Activated T-helper 2 cell treated with anti-CD3 and anti-CD28 coated beads, Interferon-gamma antibody, Interleukin-2, Interleukin-4, amounts not matched to agents 10 μg/mL and 5 μg/mL and 100 μg/mL, durations not matched to agents 14 hours and 24 hours and 36 hours (primary cell): ENCODE measurements around the gene SEMA3E. TPM values are rescaled to one million over a fixed set of nuclear protein-coding genes. Genes with fewer than 3 reads are reported as not detected.

Experiments used
- DNase-seq: peaks from one replicate; pipeline ENCODE4 v3.0.0; 2021; ENCODE audit warnings: low spot score
- H3K27ac Mint-ChIP-seq: one replicate; pipeline ENCODE4 v1.8.0; 2021; ENCODE audit warnings: mixed read lengths
- H3K27me3 Mint-ChIP-seq: one replicate; pipeline ENCODE4 v1.8.0; 2021; ENCODE audit warnings: low read depth, mixed read lengths
- H3K36me3 Mint-ChIP-seq: one replicate; pipeline ENCODE4 v1.8.0; 2021; ENCODE audit warnings: low read depth, mixed read lengths
- H3K4me1 Mint-ChIP-seq: one replicate; pipeline ENCODE4 v1.8.0; 2021; ENCODE audit warnings: low read depth, mixed read lengths
- H3K4me3 Mint-ChIP-seq: one replicate; pipeline ENCODE4 v1.8.0; 2021; ENCODE audit warnings: low read depth, mild to moderate bottlenecking, moderate library complexity, mixed read lengths
- H3K9me3 Mint-ChIP-seq: one replicate; pipeline ENCODE4 v1.8.0; 2021; ENCODE audit warnings: mixed read lengths
- intact Hi-C: fragments of 100-400 bp; cut with micrococcal nuclease; formaldehyde crosslinking; loops from one replicate; pipeline ENCODE4 v1.15.1; 2023
- total RNA-seq: library from RNA; stranded (reverse); gene quantifications from 2 replicates; pipeline ENCODE4 v1.2.3, GENCODE V29; 2022

Gene SEMA3E
- total RNA-seq, 1 donor from 2014 or later = not detected

GRCh38 chr7:83366629-83367028, 282.3 kb downstream of the SEMA3E start:
- no peaks in the 10 kb centered on the region for H3K4me1 Mint-ChIP-seq
- no peaks in the 10 kb centered on the region for H3K9me3 Mint-ChIP-seq
- H3K4me3 Mint-ChIP-seq = no peak overlapping the region
- H3K27ac Mint-ChIP-seq = no peak overlapping the region
- intact Hi-C loops = no loop called here
- no peak for DNase-seq
- no peaks in the 10 kb centered on the region for H3K27me3 Mint-ChIP-seq
- no peaks in the 10 kb centered on the region for H3K36me3 Mint-ChIP-seq

GRCh38 chr7:83365746-83366145, 283.2 kb downstream of the SEMA3E start:
- no peaks in the 10 kb centered on the region for H3K36me3 Mint-ChIP-seq
- no peak overlapping the region for H3K4me3 Mint-ChIP-seq
- intact Hi-C loops = no loop called here
- no peaks in the 10 kb centered on the region for H3K9me3 Mint-ChIP-seq
- DNase-seq = no peak
- no peaks in the 10 kb centered on the region for H3K4me1 Mint-ChIP-seq
- no peaks in the 10 kb centered on the region for H3K27me3 Mint-ChIP-seq
- no peak overlapping the region for H3K27ac Mint-ChIP-seq

GRCh38 chr7:83362871-83363550, 285.9 kb downstream of the SEMA3E start:
- H3K9me3 Mint-ChIP-seq = peaks cover 3% of the 10 kb centered on the region
- H3K36me3 Mint-ChIP-seq = no peaks in the 10 kb centered on the region
- H3K4me3 Mint-ChIP-seq = no peak overlapping the region
- intact Hi-C loops = no loop called here
- no peaks in the 10 kb centered on the region for H3K27me3 Mint-ChIP-seq
- no peaks in the 10 kb centered on the region for H3K4me1 Mint-ChIP-seq
- DNase-seq = no peak
- H3K27ac Mint-ChIP-seq = no peak overlapping the region

GRCh38 chr7:83359108-83359507, 289.8 kb downstream of the SEMA3E start:
- H3K27ac Mint-ChIP-seq = no peak overlapping the region
- H3K4me1 Mint-ChIP-seq = no peaks in the 10 kb centered on the region
- DNase-seq = no peak
- no peak overlapping the region for H3K4me3 Mint-ChIP-seq
- H3K36me3 Mint-ChIP-seq = no peaks in the 10 kb centered on the region
- intact Hi-C loops = no loop called here
- H3K27me3 Mint-ChIP-seq = no peaks in the 10 kb centered on the region
- H3K9me3 Mint-ChIP-seq = peaks cover 3% of the 10 kb centered on the region

GRCh38 chr7:83355143-83355542, 293.8 kb downstream of the SEMA3E start:
- Mint-ChIP-seq H3K4me3 (no peak overlapping the region), H3K4me1 (no peaks in the 10 kb centered on the region), H3K27ac (no peak overlapping the region), H3K36me3 (no peaks in the 10 kb centered on the region), H3K9me3 (peaks cover 3% of the 10 kb centered on the region), H3K27me3 (no peaks in the 10 kb centered on the region)
- no peak for DNase-seq
- intact Hi-C loops = no loop called here

- Mint-ChIP-seq H3K4me3 (no peak overlapping the region), H3K27me3 (no peaks in the 10 kb centered on the region), H3K27ac (no peak overlapping the region), H3K9me3 (no peaks in the 10 kb centered on the region), H3K36me3 (no peaks in the 10 kb centered on the region), H3K4me1 (no peaks in the 10 kb centered on the region)
- no peak for DNase-seq
- intact Hi-C loops = no loop called here
Measured at GRCh38 chr7:83347945-83348444, 300.9 kb downstream of the SEMA3E start.

GRCh38 chr7:83339907-83340306, 309.0 kb downstream of the SEMA3E start:
- Mint-ChIP-seq H3K36me3 (no peaks in the 10 kb centered on the region), H3K27ac (no peak overlapping the region), H3K9me3 (peaks cover 4% of the 10 kb centered on the region), H3K27me3 (no peaks in the 10 kb centered on the region), H3K4me3 (no peak overlapping the region), H3K4me1 (no peaks in the 10 kb centered on the region)
- no peak for DNase-seq
- intact Hi-C loops = no loop called here

- no peak overlapping the region for H3K27ac Mint-ChIP-seq
- intact Hi-C loops = no loop called here
- no peaks in the 10 kb centered on the region for H3K27me3 Mint-ChIP-seq
- H3K36me3 Mint-ChIP-seq = no peaks in the 10 kb centered on the region
- no peak for DNase-seq
- H3K9me3 Mint-ChIP-seq = peaks cover 4% of the 10 kb centered on the region
- no peak overlapping the region for H3K4me3 Mint-ChIP-seq
- no peaks in the 10 kb centered on the region for H3K4me1 Mint-ChIP-seq
Measured at GRCh38 chr7:83338277-83338950, 310.5 kb downstream of the SEMA3E start.

- no peak for DNase-seq
- H3K4me1 Mint-ChIP-seq = no peaks in the 10 kb centered on the region
- H3K36me3 Mint-ChIP-seq = no peaks in the 10 kb centered on the region
- H3K4me3 Mint-ChIP-seq = no peak overlapping the region
- intact Hi-C loops = no loop called here
- H3K9me3 Mint-ChIP-seq = no peaks in the 10 kb centered on the region
- no peaks in the 10 kb centered on the region for H3K27me3 Mint-ChIP-seq
- no peak overlapping the region for H3K27ac Mint-ChIP-seq
Measured at GRCh38 chr7:83337050-83337449, 311.9 kb downstream of the SEMA3E start.

- no peak for DNase-seq
- intact Hi-C loops = no loop called here
- no peak overlapping the region for H3K4me3 Mint-ChIP-seq
- no peaks in the 10 kb centered on the region for H3K36me3 Mint-ChIP-seq
- no peaks in the 10 kb centered on the region for H3K4me1 Mint-ChIP-seq
- H3K9me3 Mint-ChIP-seq = no peaks in the 10 kb centered on the region
- H3K27me3 Mint-ChIP-seq = no peaks in the 10 kb centered on the region
- no peak overlapping the region for H3K27ac Mint-ChIP-seq
Measured at GRCh38 chr7:83326223-83326622, 322.7 kb downstream of the SEMA3E start.

- Mint-ChIP-seq H3K4me3 (no peak overlapping the region), H3K9me3 (no peaks in the 10 kb centered on the region), H3K4me1 (no peaks in the 10 kb centered on the region), H3K27ac (no peak overlapping the region), H3K36me3 (no peaks in the 10 kb centered on the region), H3K27me3 (no peaks in the 10 kb centered on the region)
- no peak for DNase-seq
- intact Hi-C loops = no loop called here
Measured at GRCh38 chr7:83325083-83325482, 323.9 kb downstream of the SEMA3E start.

- H3K36me3 Mint-ChIP-seq = no peaks in the 10 kb centered on the region
- no peaks in the 10 kb centered on the region for H3K27me3 Mint-ChIP-seq
- no peaks in the 10 kb centered on the region for H3K9me3 Mint-ChIP-seq
- no peaks in the 10 kb centered on the region for H3K4me1 Mint-ChIP-seq
- intact Hi-C loops = no loop called here
- DNase-seq = no peak
- H3K27ac Mint-ChIP-seq = no peak overlapping the region
- H3K4me3 Mint-ChIP-seq = no peak overlapping the region
Measured at GRCh38 chr7:83324596-83324995, 324.3 kb downstream of the SEMA3E start.

- no peak for DNase-seq
- no peaks in the 10 kb centered on the region for H3K9me3 Mint-ChIP-seq
- no peak overlapping the region for H3K27ac Mint-ChIP-seq
- H3K4me3 Mint-ChIP-seq = no peak overlapping the region
- no peaks in the 10 kb centered on the region for H3K27me3 Mint-ChIP-seq
- intact Hi-C loops = no loop called here
- H3K36me3 Mint-ChIP-seq = no peaks in the 10 kb centered on the region
- H3K4me1 Mint-ChIP-seq = no peaks in the 10 kb centered on the region
Measured at GRCh38 chr7:83321011-83321410, 327.9 kb downstream of the SEMA3E start.
